Spleen (tissue), 7 donors: ENCODE measurements around the gene TROAP.

Source experiments
- CTCF ChIP-seq, 11 experiments: fragments of 200-600 bp in 7 of 11; fragments of 450-650 bp in 4 of 11; sonication (generic) in 4 of 11; IDR thresholded peaks in 8 of 11; conservative IDR thresholded peaks in 3 of 11; 1 replicate in 7 of 11; 2 replicates in 4 of 11; pipeline versions ENCODE4 v1.4.0 to v1.8.0; 2016 to 2021; ENCODE audit warnings: antibody characterized with exemption in 11 of 11, inconsistent platforms in 4 of 11, mild to moderate bottlenecking in 1 of 11
- POLR2A ChIP-seq, 3 donors: fragments of 450-650 bp; IDR thresholded peaks; one replicate each; pipeline ENCODE4 v1.5.1; 2017; ENCODE audit warnings: antibody characterized with exemption in 3 of 3, mild to moderate bottlenecking in 1 of 3
- POLR2AphosphoS5 ChIP-seq, 3 donors: sonication (generic); formaldehyde crosslinking; IDR thresholded peaks; one replicate each; pipeline ENCODE4 v1.5.1; 2017; ENCODE audit warnings: antibody characterized with exemption in 3 of 3
- donor health status: DM: no; HTN: no; CAD: no; lungs with moderate emphysema.
- donor health status: DM: no; HTN: no; CAD: no.
- donor health status: DM: no; HTN: no; CAD: no.

GRCh38 chr12:49301760-49302159, 21.3 kb upstream of the TROAP start:
- TF ChIP-seq POLR2A (IDR thresholded peaks at IDR 0.05), result no peak
- TF ChIP-seq CTCF (IDR thresholded peaks at IDR 0.05 in 8 of 11, conservative IDR thresholded peaks at IDR 0.05 in 3 of 11), result no peak
- TF ChIP-seq POLR2AphosphoS5 (IDR thresholded peaks at IDR 0.05), result no peak
